K562 (cell line): ENCODE measurements around the gene PLXNB3. TPM values are rescaled to one million over a fixed set of nuclear protein-coding genes. Genes with fewer than 3 reads are reported as not detected.

ENCODE experiments used
- ATAC-seq: fragments of 200-7000 bp; cut with Tn5 transposase; 3 replicates; pipeline ENCODE4 v1.9.1; 2020; ENCODE audit warnings: moderate library complexity
- BruUV-seq: library from RNA; stranded (reverse); fragments of 400-500 nt; replicated peaks from 2 replicates; lab custom pipeline; 2021; lab: Mats Ljungman, UMichigan
- CTCF ChIA-PET: fragments of 300-600 bp; formaldehyde crosslinking; extraction: SDS; loops from one replicate; lab custom pipeline; 2021; ENCODE audit warnings: low intra/inter-chr PET ratio; lab: Yijun Ruan, JAX
- POLR2A ChIA-PET: fragments of 300-600, 350-650 bp; sonication (Branson Sonifier 250); formaldehyde crosslinking; extraction: SDS; loops from one replicate; lab custom pipeline; 2021; ENCODE audit warnings: antibody characterized with exemption, inconsistent platforms; lab: Yijun Ruan, JAX
- DNase-seq, 4 experiments: peaks; one replicate each; pipeline versions ENCODE4 v3.0.0 to v3.0.0-alpha.2; 2011 to 2018; ENCODE audit warnings: low spot score in 3 of 4, mixed read lengths in 3 of 4; ENCODE audit errors: extremely low read depth in 1 of 4
- FAIRE-seq: peaks from 2 replicates; lab custom pipeline; 2011; peaks lifted over from hg19 to GRCh38; lab: Jason Lieb, UNC
- H2AFZ ChIP-seq: 2 replicates; pipeline ENCODE4 v1.6.0; 2011; ENCODE audit warnings: low read depth, low read length, control low read depth, inconsistent platforms
- H3K27ac ChIP-seq: fragments of 200-600 bp; 3 replicates; pipeline ENCODE4 v1.8.0; 2011; ENCODE audit warnings: low read depth, mild to moderate bottlenecking, control low read depth, inconsistent platforms, low read length, moderate library complexity, mixed read lengths; ENCODE audit errors: extremely low read depth
- H3K27me3 ChIP-seq, 2 experiments: fragments of 300-600 bp in 1 of 2; 2 replicates in 1 of 2; 3 replicates in 1 of 2; pipeline versions ENCODE4 v1.6.0 to v1.8.0; 2011; ENCODE audit warnings: inconsistent platforms in 2 of 2, low read length in 2 of 2, mild to moderate bottlenecking in 1 of 2, mixed read lengths in 1 of 2, moderate library complexity in 1 of 2; ENCODE audit not compliant: control insufficient read depth in 2 of 2, insufficient read depth in 2 of 2
- H3K36me3 ChIP-seq: fragments of 300-600 bp; 3 replicates; pipeline ENCODE4 v1.8.0; 2011; ENCODE audit warnings: mild to moderate bottlenecking, low read length, inconsistent platforms; ENCODE audit not compliant: control insufficient read depth, insufficient read depth
- H3K4me1 ChIP-seq, 2 experiments: fragments of 200-600 bp in 1 of 2; replicated peaks in 1 of 2; 2 replicates in 1 of 2; 3 replicates in 1 of 2; pipeline versions ENCODE4 v1.5.1 to v1.8.0; 2011; ENCODE audit warnings: inconsistent platforms in 2 of 2, low read length in 2 of 2, mild to moderate bottlenecking in 1 of 2, mixed read lengths in 1 of 2, moderate library complexity in 1 of 2; ENCODE audit not compliant: control insufficient read depth in 2 of 2, insufficient read depth in 2 of 2
- H3K4me2 ChIP-seq: 2 replicates; pipeline ENCODE4 v1.6.1; 2011; ENCODE audit warnings: low read length, control low read depth, inconsistent platforms, mixed read lengths; ENCODE audit not compliant: insufficient read depth
- H3K4me3 ChIP-seq: fragments of 200-600 bp; sonication (generic), shearing (Covaris generic); 2 replicates; pipeline ENCODE4 v1.5.1; 2016; ENCODE audit warnings: control low read depth, inconsistent platforms
- H3K79me2 ChIP-seq: fragments of 200-600 bp; 3 replicates; pipeline ENCODE4 v1.8.0; 2011; ENCODE audit warnings: low read length, inconsistent platforms; ENCODE audit not compliant: control insufficient read depth, insufficient read depth
- H3K9ac ChIP-seq, 2 experiments: 2 replicates each; pipeline versions ENCODE4 v1.6.0 to v1.6.1; 2011; ENCODE audit warnings: low read depth in 2 of 2, low read length in 2 of 2, control low read depth in 1 of 2, inconsistent platforms in 1 of 2, mild to moderate bottlenecking in 1 of 2, mixed read lengths in 1 of 2; ENCODE audit not compliant: insufficient read depth in 1 of 2
- H3K9me1 ChIP-seq: one replicate; pipeline ENCODE4 v1.6.0; 2011; ENCODE audit warnings: inconsistent platforms, mild to moderate bottlenecking, low read length, moderate library complexity; ENCODE audit not compliant: control insufficient read depth, insufficient read depth
- H3K9me3 ChIP-seq: replicated peaks from 2 replicates; pipeline ENCODE4 v1.5.1; 2011; ENCODE audit warnings: low read depth, low read length, inconsistent platforms; ENCODE audit not compliant: control insufficient read depth, insufficient read depth
- H4K20me1 ChIP-seq: replicated peaks from 2 replicates; pipeline ENCODE4 v1.6.1; 2011; ENCODE audit warnings: low read length, inconsistent platforms, mixed read lengths; ENCODE audit not compliant: control insufficient read depth, insufficient read depth
- STAG1 ChIP-seq: sonication (generic); formaldehyde crosslinking; IDR thresholded peaks from 2 replicates; pipeline ENCODE4 v1.5.0; 2020; ENCODE audit warnings: missing genetic modification reagents, borderline replicate concordance
- ZBTB33 ChIP-seq: sonication (generic); formaldehyde crosslinking; IDR thresholded peaks from 2 replicates; pipeline ENCODE4 v1.8.1; 2023; ENCODE audit warnings: mild to moderate bottlenecking, missing genetic modification reagents
- WGBS: fragments of 100-300 bp; shearing (Covaris generic); methylation state at CpG from one replicate; pipeline ENCODE4 v1.1.6; 2016; ENCODE audit warnings: low coverage, mixed read lengths; ENCODE audit not compliant: insufficient coverage; ENCODE audit errors: missing lambda C conversion rate; 5-methylcytosine and 5-hydroxymethylcytosine counted together
- in situ Hi-C: fragments of 300-500 bp; cut with MboI; formaldehyde crosslinking; loops from 4 replicates; pipeline ENCODE4 v1.15.0; 2018; ENCODE audit warnings: inconsistent platforms, mixed read lengths
- intact Hi-C: fragments of 100-400 bp; cut with micrococcal nuclease; formaldehyde crosslinking; loops from 2 replicates; pipeline ENCODE4 v1.14.2; 2022
- polyA plus RNA-seq, 8 experiments: library from polyadenylated mRNA; depleted of rRNA in 4 of 8; stranded (reverse) in 5 of 8; unstranded in 3 of 8; fragments of >200 nt; fragmentation: Nextera tagmentation in 2 of 8; fragmentation: Illumina TruSeq in 1 of 8; extraction: Ambion mirVana in 2 of 8; extraction: Trizol in 1 of 8; gene quantifications; 2 replicates each; pipeline versions ENCODE4 v1.2.1 to v1.2.3, GENCODE V29; 2011 to 2014; ENCODE audit warnings: inconsistent platforms in 1 of 8, missing spikeins in 1 of 8
- total RNA-seq, 7 experiments: library from RNA; depleted of rRNA in 6 of 7; stranded (reverse); fragments of >200 nt in 6 of 7; fragmentation: Illumina TruSeq in 2 of 7; extraction: Trizol in 2 of 7; gene quantifications; 2 replicates each; pipeline versions ENCODE4 v1.2.1 to v1.2.3, GENCODE V29; 2011 to 2021; ENCODE audit warnings: low replicate concordance in 1 of 7

The PLXNB3 gene
- total and polyA plus RNA-seq, 9 of the 15 experiments (the other 6 are each of a cell fraction or from before 2014, with no cell fraction given): 0.22 to 2.0 (median 1.4) TPM; not detected in 2

- H3K4me2 ChIP-seq: no peak overlapping the region
- WGBS: 92% methylated on average over 16 of the region's 37 CpGs
- H3K79me2 ChIP-seq: no peaks in the 10 kb centered on the region
- no peak for DNase-seq
- H3K9me1 ChIP-seq: peaks cover 4% of the 10 kb centered on the region
- no peak for FAIRE-seq
- H3K9ac ChIP-seq: no peak overlapping the region
- ChIA-PET CTCF (no interaction called here), POLR2A (interaction anchor here (0.6 kb wide), 1 partner anchor 849 kb away, joined by 3 read pairs; no protein-coding TSS in a partner anchor)
- intact Hi-C loops: no loop called here
- no TSS peak for BruUV-seq
- H3K9me3 ChIP-seq: no peaks in the 10 kb centered on the region
- H3K4me3 ChIP-seq: no peak overlapping the region
- TF ChIP-seq ZBTB33 (CRISPR knock-in tag): peak; percentile 68
- TF ChIP-seq STAG1 (CRISPR knock-in tag): no peak
- peaks cover 8 to 83% of the 10 kb centered on the region in 2 experiments; a peak in 4 of 5 replicates for H3K4me1 ChIP-seq
- H3K27ac ChIP-seq: no peak overlapping the region
- H4K20me1 ChIP-seq: no peaks in the 10 kb centered on the region
- H3K27me3 ChIP-seq: no peaks in the 10 kb centered on the region
- ATAC-seq: no peak
- no peak overlapping the region for H2AFZ ChIP-seq
- in situ Hi-C loops: no loop called here
- H3K36me3 ChIP-seq: no peaks in the 10 kb centered on the region
Measured at GRCh38 chrX:153774576-153775292, 10.7 kb downstream of the PLXNB3 start.
